ENCODE results near the gene CADPS2.

The CADPS2 gene

DNA sequence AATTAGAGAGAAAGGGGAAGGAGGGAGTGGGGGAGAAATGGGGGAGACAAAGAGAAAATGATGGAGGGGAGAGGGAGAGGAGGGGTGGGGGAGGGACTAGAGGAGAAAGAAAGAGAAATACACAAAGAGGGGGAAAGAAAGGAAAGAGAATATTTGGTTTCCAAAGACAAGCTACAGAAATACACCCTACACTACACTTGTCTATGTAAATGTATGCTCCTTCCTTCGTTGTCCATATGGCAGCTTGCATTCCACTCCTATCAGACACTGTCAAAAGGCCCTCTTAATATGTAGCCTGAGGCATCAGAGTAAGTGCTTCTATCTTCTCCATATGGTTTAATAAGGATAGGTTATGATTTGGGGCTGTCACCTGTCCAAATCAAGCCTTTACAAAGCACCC, 488.9 kb downstream of the CADPS2 start:
- TF ChIP-seq POLR2AphosphoS5 (IDR thresholded peaks at IDR 0.05; ENCODE audit: low read depth) (no peak), SPI1 (IDR thresholded peaks at IDR 0.05; ENCODE audit: borderline replicate concordance, low read depth) (no peak), GABPA (IDR thresholded peaks at IDR 0.05; ENCODE audit: low read depth) (no peak)
- TF ChIP-seq, protein P1, sequence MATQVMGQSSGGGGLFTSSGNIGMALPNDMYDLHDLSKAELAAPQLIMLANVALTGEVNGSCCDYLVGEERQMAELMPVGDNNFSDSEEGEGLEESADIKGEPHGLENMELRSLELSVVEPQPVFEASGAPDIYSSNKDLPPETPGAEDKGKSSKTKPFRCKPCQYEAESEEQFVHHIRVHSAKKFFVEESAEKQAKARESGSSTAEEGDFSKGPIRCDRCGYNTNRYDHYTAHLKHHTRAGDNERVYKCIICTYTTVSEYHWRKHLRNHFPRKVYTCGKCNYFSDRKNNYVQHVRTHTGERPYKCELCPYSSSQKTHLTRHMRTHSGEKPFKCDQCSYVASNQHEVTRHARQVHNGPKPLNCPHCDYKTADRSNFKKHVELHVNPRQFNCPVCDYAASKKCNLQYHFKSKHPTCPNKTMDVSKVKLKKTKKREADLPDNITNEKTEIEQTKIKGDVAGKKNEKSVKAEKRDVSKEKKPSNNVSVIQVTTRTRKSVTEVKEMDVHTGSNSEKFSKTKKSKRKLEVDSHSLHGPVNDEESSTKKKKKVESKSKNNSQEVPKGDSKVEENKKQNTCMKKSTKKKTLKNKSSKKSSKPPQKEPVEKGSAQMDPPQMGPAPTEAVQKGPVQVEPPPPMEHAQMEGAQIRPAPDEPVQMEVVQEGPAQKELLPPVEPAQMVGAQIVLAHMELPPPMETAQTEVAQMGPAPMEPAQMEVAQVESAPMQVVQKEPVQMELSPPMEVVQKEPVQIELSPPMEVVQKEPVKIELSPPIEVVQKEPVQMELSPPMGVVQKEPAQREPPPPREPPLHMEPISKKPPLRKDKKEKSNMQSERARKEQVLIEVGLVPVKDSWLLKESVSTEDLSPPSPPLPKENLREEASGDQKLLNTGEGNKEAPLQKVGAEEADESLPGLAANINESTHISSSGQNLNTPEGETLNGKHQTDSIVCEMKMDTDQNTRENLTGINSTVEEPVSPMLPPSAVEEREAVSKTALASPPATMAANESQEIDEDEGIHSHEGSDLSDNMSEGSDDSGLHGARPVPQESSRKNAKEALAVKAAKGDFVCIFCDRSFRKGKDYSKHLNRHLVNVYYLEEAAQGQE (IDR thresholded peaks at IDR 0.05; ENCODE audit: insufficient replicate concordance, low read depth): no peak
- TF ChIP-seq, protein P2, sequence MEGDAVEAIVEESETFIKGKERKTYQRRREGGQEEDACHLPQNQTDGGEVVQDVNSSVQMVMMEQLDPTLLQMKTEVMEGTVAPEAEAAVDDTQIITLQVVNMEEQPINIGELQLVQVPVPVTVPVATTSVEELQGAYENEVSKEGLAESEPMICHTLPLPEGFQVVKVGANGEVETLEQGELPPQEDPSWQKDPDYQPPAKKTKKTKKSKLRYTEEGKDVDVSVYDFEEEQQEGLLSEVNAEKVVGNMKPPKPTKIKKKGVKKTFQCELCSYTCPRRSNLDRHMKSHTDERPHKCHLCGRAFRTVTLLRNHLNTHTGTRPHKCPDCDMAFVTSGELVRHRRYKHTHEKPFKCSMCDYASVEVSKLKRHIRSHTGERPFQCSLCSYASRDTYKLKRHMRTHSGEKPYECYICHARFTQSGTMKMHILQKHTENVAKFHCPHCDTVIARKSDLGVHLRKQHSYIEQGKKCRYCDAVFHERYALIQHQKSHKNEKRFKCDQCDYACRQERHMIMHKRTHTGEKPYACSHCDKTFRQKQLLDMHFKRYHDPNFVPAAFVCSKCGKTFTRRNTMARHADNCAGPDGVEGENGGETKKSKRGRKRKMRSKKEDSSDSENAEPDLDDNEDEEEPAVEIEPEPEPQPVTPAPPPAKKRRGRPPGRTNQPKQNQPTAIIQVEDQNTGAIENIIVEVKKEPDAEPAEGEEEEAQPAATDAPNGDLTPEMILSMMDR (IDR thresholded peaks at IDR 0.05; ENCODE audit: insufficient read depth, low read length): no peak
- DNase-seq (ENCODE audit: low read depth in 1 of 2, low spot score in 1 of 2): no peak
- Histone ChIP-seq H3K27me3 (ENCODE audit: insufficient read depth, poor library complexity, severe bottlenecking) (no peaks in the 10 kb centered on the region), H3K27ac (replicated peaks) (no peak overlapping the region), H3K4me3 (replicated peaks; ENCODE audit: insufficient read depth, low read length) (no peak overlapping the region)

DNA sequence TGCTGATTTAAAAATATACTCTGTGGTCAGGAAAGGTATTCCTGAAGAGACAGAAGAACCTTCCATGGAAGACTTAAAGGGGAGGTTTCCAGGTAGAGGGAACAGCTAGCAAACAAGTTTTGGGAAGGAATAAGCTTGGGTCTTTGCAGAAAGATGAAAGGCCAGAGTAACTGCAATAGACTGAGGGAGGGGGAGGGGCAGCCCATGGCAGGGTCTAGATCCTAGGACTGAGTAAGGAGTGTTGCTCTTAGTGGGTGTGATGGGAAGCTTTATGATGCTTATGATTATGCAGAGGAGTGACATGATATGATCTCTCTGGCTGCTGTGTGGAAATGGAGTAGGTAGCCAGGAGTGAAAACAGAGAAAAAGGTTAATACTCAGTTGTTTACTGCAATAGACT, 491.7 kb downstream of the CADPS2 start:
- no peak for DNase-seq (ENCODE audit: low read depth in 1 of 2, low spot score in 1 of 2)
- Histone ChIP-seq H3K27ac (replicated peaks) (no peak overlapping the region), H3K27me3 (ENCODE audit: insufficient read depth, poor library complexity, severe bottlenecking) (no peaks in the 10 kb centered on the region), H3K4me3 (replicated peaks; ENCODE audit: insufficient read depth, low read length) (no peak overlapping the region)
- TF ChIP-seq, protein P1 (IDR thresholded peaks at IDR 0.05; ENCODE audit: insufficient replicate concordance, low read depth): no peak
- no peak for TF ChIP-seq SPI1 (IDR thresholded peaks at IDR 0.05; ENCODE audit: borderline replicate concordance, low read depth)
- no peak for TF ChIP-seq GABPA (IDR thresholded peaks at IDR 0.05; ENCODE audit: low read depth)
- no peak for TF ChIP-seq POLR2AphosphoS5 (IDR thresholded peaks at IDR 0.05; ENCODE audit: low read depth)

DNA sequence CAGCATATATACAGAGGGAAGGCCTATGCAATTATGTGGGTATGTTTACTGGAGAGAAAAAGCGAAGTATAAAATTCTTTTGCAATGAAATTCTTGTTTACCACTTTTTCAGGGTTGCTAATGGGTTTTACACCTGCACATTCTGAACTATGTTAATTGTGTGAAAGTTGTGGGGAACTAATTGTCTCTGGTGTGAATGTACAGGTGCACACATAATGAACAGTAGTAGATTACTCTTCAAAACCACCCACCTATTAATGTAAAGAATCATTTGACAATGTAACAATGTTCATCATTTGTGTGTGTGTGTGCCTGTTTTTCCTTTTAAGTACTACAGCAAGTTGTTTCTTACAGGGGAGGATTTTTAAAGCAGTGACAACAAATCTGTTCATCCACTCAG, 501.7 kb downstream of the CADPS2 start:
- H3K27me3 ChIP-seq (ENCODE audit: insufficient read depth, poor library complexity, severe bottlenecking): no peaks in the 10 kb centered on the region
- DNase-seq (ENCODE audit: low read depth in 1 of 2, low spot score in 1 of 2): no peak
- no peak overlapping the region for H3K4me3 ChIP-seq (replicated peaks; ENCODE audit: insufficient read depth, low read length)
- TF ChIP-seq POLR2AphosphoS5 (IDR thresholded peaks at IDR 0.05; ENCODE audit: low read depth): no peak
- TF ChIP-seq, protein P2 (IDR thresholded peaks at IDR 0.05; ENCODE audit: insufficient read depth, low read length): no peak
- no peak overlapping the region for H3K27ac ChIP-seq (replicated peaks)

DNA sequence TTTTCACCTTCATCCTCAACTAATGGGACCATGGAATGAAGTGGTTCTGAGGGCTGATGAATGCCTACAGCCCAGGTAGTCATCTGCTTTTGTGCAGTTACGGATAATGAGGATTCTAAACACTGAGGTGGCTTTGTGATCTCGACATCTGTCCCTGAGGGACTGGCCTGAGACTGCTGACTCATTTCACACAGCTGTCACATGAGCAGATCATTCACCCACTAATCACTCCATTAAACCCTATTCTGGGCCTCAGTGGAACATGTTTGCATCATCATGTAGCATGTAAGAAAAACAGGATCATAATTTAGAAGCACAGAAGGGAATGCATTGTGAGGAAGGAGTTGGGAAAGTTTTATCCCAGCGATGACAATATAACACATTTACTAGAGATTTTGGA, 502.3 kb downstream of the CADPS2 start:
- Histone ChIP-seq H3K4me3 (replicated peaks; ENCODE audit: insufficient read depth, low read length) (no peak overlapping the region), H3K27me3 (ENCODE audit: insufficient read depth, poor library complexity, severe bottlenecking) (no peaks in the 10 kb centered on the region), H3K27ac (replicated peaks) (no peak overlapping the region)
- no peak for DNase-seq (ENCODE audit: low read depth in 1 of 2, low spot score in 1 of 2)
- no peak for TF ChIP-seq POLR2AphosphoS5 (IDR thresholded peaks at IDR 0.05; ENCODE audit: low read depth)
- TF ChIP-seq, protein P2 (IDR thresholded peaks at IDR 0.05; ENCODE audit: insufficient read depth, low read length): no peak
- no peak for TF ChIP-seq SPI1 (IDR thresholded peaks at IDR 0.05; ENCODE audit: borderline replicate concordance, low read depth)
- TF ChIP-seq, protein P1 (IDR thresholded peaks at IDR 0.05; ENCODE audit: insufficient replicate concordance, low read depth): no peak
- TF ChIP-seq GABPA (IDR thresholded peaks at IDR 0.05; ENCODE audit: low read depth): no peak

Measured in HL-60 (cell line).